ENCODE data around the gene TNNI2.

DNA sequence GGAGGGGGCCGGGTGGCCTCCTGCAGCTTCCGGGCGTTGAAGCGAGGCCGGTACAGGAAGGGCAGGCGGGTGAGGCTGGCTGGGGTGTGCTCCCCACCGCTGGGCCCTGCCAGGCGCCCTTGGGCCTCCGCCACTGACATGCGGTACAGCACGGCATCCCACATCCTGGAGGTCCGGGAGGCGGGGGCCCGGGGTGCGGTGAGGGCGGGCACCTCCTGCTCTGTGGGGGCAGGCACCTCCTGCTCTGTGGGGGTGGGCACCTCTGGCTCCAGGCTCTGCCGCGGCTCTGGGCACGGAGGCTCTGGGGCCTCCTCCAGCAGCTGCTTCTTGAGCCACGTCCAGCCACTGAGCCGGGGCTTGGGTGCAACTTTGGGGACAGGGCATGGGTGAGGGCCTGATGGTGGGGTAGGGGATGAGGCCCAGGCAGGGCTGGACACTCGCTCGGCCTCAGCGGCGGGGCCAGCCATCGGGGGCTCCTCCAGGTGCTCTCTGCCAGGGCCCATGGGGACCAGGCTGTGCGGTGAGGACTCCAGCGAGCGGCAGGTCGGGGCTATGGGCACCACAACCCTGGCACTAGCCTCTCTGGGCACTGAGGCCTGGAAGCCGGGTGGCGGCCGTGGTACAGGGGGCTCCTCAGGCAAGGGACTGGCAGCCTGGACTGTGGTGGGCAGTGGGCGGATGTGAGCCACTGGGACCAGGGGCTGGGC is 50.6 kb downstream of the TNNI2 start:
- TF ChIP-seq, protein P1, sequence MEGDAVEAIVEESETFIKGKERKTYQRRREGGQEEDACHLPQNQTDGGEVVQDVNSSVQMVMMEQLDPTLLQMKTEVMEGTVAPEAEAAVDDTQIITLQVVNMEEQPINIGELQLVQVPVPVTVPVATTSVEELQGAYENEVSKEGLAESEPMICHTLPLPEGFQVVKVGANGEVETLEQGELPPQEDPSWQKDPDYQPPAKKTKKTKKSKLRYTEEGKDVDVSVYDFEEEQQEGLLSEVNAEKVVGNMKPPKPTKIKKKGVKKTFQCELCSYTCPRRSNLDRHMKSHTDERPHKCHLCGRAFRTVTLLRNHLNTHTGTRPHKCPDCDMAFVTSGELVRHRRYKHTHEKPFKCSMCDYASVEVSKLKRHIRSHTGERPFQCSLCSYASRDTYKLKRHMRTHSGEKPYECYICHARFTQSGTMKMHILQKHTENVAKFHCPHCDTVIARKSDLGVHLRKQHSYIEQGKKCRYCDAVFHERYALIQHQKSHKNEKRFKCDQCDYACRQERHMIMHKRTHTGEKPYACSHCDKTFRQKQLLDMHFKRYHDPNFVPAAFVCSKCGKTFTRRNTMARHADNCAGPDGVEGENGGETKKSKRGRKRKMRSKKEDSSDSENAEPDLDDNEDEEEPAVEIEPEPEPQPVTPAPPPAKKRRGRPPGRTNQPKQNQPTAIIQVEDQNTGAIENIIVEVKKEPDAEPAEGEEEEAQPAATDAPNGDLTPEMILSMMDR (conservative IDR thresholded peaks at IDR 0.05; ENCODE audit: low read length), result no peak
- TF ChIP-seq EZH2phosphoT487 (IDR thresholded peaks at IDR 0.05; ENCODE audit: borderline replicate concordance, low read depth, low read length), result no peak

Data from OCI-LY7 (cell line).